ENCODE measurements around the gene ZSCAN9.

The ZSCAN9 gene

GRCh38 chr6:28266563-28266961, 41.5 kb downstream of the ZSCAN9 start:
- no peak for DNase-seq

GRCh38 chr6:28266962-28267694, 42.1 kb downstream of the ZSCAN9 start, which contains the start of gene ZSCAN26:
TSS of gene ZSCAN26 (plus strand) at chr6:28267143. CDS start at chr6:28271920, 4,777 bp downstream.
- DNase-seq = peak in 55 of 56 donors; percentile 27 to 90 (median 75)

- DNase-seq = no peak
Observed at GRCh38 chr6:28267695-28268059, 42.6 kb downstream of the ZSCAN9 start.

- DNase-seq = no peak
Observed at GRCh38 chr6:28269492-28269891, 44.4 kb downstream of the ZSCAN9 start.

- no peak for DNase-seq
Observed at GRCh38 chr6:28274888-28275287, 49.8 kb downstream of the ZSCAN9 start.

GRCh38 chr6:28277746-28278145, 52.7 kb downstream of the ZSCAN9 start:
- DNase-seq = no peak

GRCh38 chr6:28280595-28281287, 55.7 kb downstream of the ZSCAN9 start:
- no peak for DNase-seq

- DNase-seq = peak in 51 of 56 donors; percentile 3 to 81 (median 37)
Observed at GRCh38 chr6:28281288-28282064, 56.4 kb downstream of the ZSCAN9 start, which contains the start of gene PGBD1. TSS of gene PGBD1 (plus strand) at chr6:28281572. CDS start at chr6:28283814, 2,242 bp downstream.

- no peak for DNase-seq
Observed at GRCh38 chr6:28282926-28283325, 57.9 kb downstream of the ZSCAN9 start.
